Skeletal muscle tissue (tissue), 4 donors: ENCODE results near the gene C12orf56. TPM values are rescaled to one million over a fixed set of nuclear protein-coding genes. Genes with fewer than 3 reads are reported as not detected.
"Not testable (repeated sequence)": the region's sequence is repeated elsewhere in the genome, so short reads cannot be mapped to it uniquely, and the experiment has no call there.

Source experiments
- H3K27ac ChIP-seq: one replicate; pipeline ENCODE4 v1.7.0; 2013; ENCODE audit warnings: mild to moderate bottlenecking, low read depth, low read length, inconsistent platforms
- H3K27me3 ChIP-seq, 3 donors: one replicate each; pipeline ENCODE4 v1.7.0; 2013; ENCODE audit warnings: low read length in 3 of 3; ENCODE audit not compliant: control insufficient read depth in 3 of 3, insufficient read depth in 3 of 3
- H3K36me3 ChIP-seq, 3 donors: one replicate each; pipeline ENCODE4 v1.7.0; 2013; ENCODE audit warnings: low read length in 3 of 3; ENCODE audit not compliant: control insufficient read depth in 3 of 3, insufficient read depth in 3 of 3
- H3K4me1 ChIP-seq, 3 donors: one replicate each; pipeline ENCODE4 v1.7.0; 2013; ENCODE audit warnings: low read length in 3 of 3, mild to moderate bottlenecking in 3 of 3; ENCODE audit not compliant: control insufficient read depth in 3 of 3, insufficient read depth in 3 of 3
- H3K4me3 ChIP-seq, 3 donors: one replicate each; pipeline ENCODE4 v1.7.0; 2013; ENCODE audit warnings: low read length in 3 of 3
- H3K9ac ChIP-seq, 3 donors: one replicate each; pipeline ENCODE4 v1.7.0; 2013; ENCODE audit warnings: low read length in 3 of 3, mild to moderate bottlenecking in 3 of 3, moderate library complexity in 2 of 3, low read depth in 1 of 3
- H3K9me3 ChIP-seq, 3 donors: one replicate each; pipeline ENCODE4 v1.7.0; 2013; ENCODE audit warnings: low read length in 3 of 3; ENCODE audit not compliant: control insufficient read depth in 3 of 3
- total RNA-seq: library from RNA; depleted of rRNA; stranded (reverse); fragments of >200 nt; gene quantifications from one replicate; pipeline ENCODE4 v1.2.3, GENCODE V29; 2014
- donor health status: Osteomylitis.

C12orf56 gene
- total RNA-seq, 1 donor from 2014 or later, result 0.52 TPM

DNA sequence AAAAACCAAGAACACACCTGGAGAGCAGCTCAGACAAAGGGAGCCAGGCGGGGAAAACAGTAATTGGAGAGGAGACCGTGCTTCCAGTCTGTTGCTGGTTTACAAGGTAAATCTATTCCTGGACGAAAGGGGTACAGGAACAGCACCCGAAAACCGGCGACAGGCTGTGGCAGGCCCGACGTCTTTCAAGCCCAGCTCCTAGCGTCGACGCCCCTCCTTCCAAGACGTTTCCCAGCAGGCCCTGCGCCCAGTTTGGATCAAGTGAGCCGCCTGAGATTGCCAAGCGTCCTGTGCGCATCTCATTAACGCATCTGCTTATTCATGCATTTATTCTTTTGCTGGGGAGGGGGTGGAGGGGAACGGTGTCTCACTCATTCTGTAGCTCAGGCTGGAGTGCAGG lies 1.4 kb downstream of the C12orf56 start:
- no peak overlapping the region for H3K9ac ChIP-seq
- H3K4me3 ChIP-seq, result no peak overlapping the region
- no peak overlapping the region for H3K27ac ChIP-seq
- no peaks in the 10 kb centered on the region for H3K36me3 ChIP-seq
- no peaks in the 10 kb centered on the region for H3K4me1 ChIP-seq
- peaks cover 18 to 25% (median 23%) of the 10 kb centered on the region in 3 donors for H3K27me3 ChIP-seq
- no peaks in the 10 kb centered on the region for H3K9me3 ChIP-seq

GRCh38 chr12:64387197-64387816 lies 3.3 kb downstream of the C12orf56 start:
- Histone ChIP-seq H3K9ac (no peak overlapping the region), H3K9me3 (no peaks in the 10 kb centered on the region), H3K27ac (no peak overlapping the region), H3K36me3 (no peaks in the 10 kb centered on the region), H3K4me3 (no peak overlapping the region), H3K4me1 (no peaks in the 10 kb centered on the region), H3K27me3 (peaks cover 18 to 25% (median 23%) of the 10 kb centered on the region in 3 donors)

- no peaks in the 10 kb centered on the region for H3K4me1 ChIP-seq
- H3K27ac ChIP-seq, result no peak overlapping the region
- H3K4me3 ChIP-seq, result no peak overlapping the region
- peaks cover 0 to 2% (median 0%) of the 10 kb centered on the region in 3 donors for H3K9me3 ChIP-seq
- peaks cover 8 to 15% (median 12%) of the 10 kb centered on the region in 3 donors for H3K27me3 ChIP-seq
- H3K36me3 ChIP-seq, result no peaks in the 10 kb centered on the region
- H3K9ac ChIP-seq, result no peak overlapping the region
Measured at GRCh38 chr12:64385468-64385867, 5.1 kb downstream of the C12orf56 start.

DNA sequence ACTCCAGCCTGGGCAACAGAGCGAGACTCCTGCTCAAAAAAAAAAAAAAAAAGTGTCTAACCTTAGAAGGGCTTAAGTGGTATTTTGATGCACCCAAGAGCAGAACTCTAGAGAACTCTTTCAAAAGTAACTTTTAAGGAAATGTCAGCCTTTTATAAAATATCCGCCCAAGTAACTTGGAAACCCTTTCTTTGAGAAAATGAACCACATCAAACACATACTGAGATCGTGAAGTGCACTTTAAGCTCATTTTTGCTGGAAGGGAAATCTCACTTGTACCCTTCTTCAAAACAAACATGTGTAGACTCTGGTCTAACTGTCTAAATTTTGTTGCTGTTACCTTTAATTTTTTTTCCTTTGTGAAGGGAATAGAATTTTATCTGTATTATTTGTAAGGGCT lies 5.5 kb downstream of the C12orf56 start:
- H3K36me3 ChIP-seq, result no peaks in the 10 kb centered on the region

DNA sequence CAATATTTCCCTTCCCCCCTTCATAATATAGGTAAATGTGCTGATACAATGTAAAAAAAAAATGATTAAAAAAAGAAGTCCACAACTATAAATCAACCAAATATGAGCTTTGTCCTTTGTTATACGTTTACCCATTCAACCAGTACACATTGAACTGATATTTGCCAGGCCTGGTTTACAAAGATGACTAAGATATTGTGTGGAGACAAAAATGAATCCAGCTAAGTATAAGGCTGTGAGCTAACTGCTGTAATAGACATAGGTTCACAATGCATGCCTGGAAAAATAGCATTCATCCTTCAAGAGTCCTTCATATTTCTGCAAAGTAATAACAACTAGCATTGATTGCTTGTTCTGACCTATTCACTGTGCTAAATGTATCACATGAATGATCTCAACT lies 6.9 kb downstream of the C12orf56 start:
- Histone ChIP-seq H3K27ac (no peak overlapping the region), H3K27me3 (no peaks in the 10 kb centered on the region), H3K9ac (no peak overlapping the region), H3K9me3 (peaks cover 0 to 6% (median 0%) of the 10 kb centered on the region in 3 donors), H3K4me1 (no peaks in the 10 kb centered on the region), H3K36me3 (no peaks in the 10 kb centered on the region), H3K4me3 (no peak overlapping the region)

More for the DNA sequence above, 5.5 kb downstream of the C12orf56 start:
- H3K27ac ChIP-seq, result no peak overlapping the region
- no peak overlapping the region for H3K9ac ChIP-seq
- no peaks in the 10 kb centered on the region for H3K4me1 ChIP-seq
- peaks cover 4 to 11% (median 7%) of the 10 kb centered on the region in 3 donors for H3K27me3 ChIP-seq
- no peak overlapping the region for H3K4me3 ChIP-seq
- peaks cover 0 to 3% (median 0%) of the 10 kb centered on the region in 3 donors for H3K9me3 ChIP-seq

GRCh38 chr12:64362721-64363305 lies 27.7 kb downstream of the C12orf56 start:
- no peak overlapping the region for H3K4me3 ChIP-seq

GRCh38 chr12:64361173-64361572 lies 29.4 kb downstream of the C12orf56 start:
- H3K9ac ChIP-seq, H3K27ac ChIP-seq, H3K4me1 ChIP-seq, H3K27me3 ChIP-seq, H3K36me3 ChIP-seq, H3K9me3 ChIP-seq, H3K4me3 ChIP-seq: not testable (repeated sequence)

More at GRCh38 chr12:64362721-64363305, 27.7 kb downstream of the C12orf56 start:
- Histone ChIP-seq H3K36me3 (no peaks in the 10 kb centered on the region), H3K27me3 (no peaks in the 10 kb centered on the region), H3K27ac (no peak overlapping the region), H3K9ac (no peak overlapping the region), H3K9me3 (no peaks in the 10 kb centered on the region), H3K4me1 (no peaks in the 10 kb centered on the region)

DNA sequence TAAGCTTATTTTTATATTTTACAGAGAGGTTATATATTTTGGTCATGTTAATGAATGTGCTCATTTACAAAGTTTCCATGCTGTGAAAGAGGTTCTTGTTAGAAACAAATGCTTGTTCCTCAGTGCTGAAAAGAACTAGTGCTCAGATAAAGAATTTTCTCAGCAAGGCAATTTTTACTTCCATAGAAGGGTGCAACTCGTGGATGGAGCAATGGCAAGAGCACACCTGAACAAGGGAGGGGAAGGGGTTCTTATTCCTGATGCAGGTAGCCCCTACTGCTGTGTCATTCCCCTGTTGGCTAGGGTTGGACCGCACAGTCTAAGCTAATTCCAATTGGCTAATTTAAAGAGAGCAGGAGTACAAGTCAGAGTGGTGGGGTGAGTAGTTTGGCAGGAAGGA lies 34.3 kb downstream of the C12orf56 start:
- not testable (repeated sequence) for H3K36me3 ChIP-seq, H3K4me3 ChIP-seq, H3K27ac ChIP-seq, H3K27me3 ChIP-seq, H3K9me3 ChIP-seq, H3K4me1 ChIP-seq, H3K9ac ChIP-seq

- Histone ChIP-seq H3K4me3 (no peak overlapping the region), H3K36me3 (no peaks in the 10 kb centered on the region), H3K4me1 (no peaks in the 10 kb centered on the region), H3K9ac (no peak overlapping the region), H3K9me3 (peaks cover 0 to 3% (median 2%) of the 10 kb centered on the region in 3 donors), H3K27ac (no peak overlapping the region), H3K27me3 (no peaks in the 10 kb centered on the region)
Measured at GRCh38 chr12:64352181-64352580, 38.4 kb downstream of the C12orf56 start.

- H3K4me1 ChIP-seq, result no peaks in the 10 kb centered on the region
- peaks cover 0 to 3% (median under 1%) of the 10 kb centered on the region in 3 donors for H3K9me3 ChIP-seq
- H3K27me3 ChIP-seq, result no peaks in the 10 kb centered on the region
- no peak overlapping the region for H3K9ac ChIP-seq
- H3K27ac ChIP-seq, result no peak overlapping the region
- no peaks in the 10 kb centered on the region for H3K36me3 ChIP-seq
- H3K4me3 ChIP-seq, result no peak overlapping the region
Measured at GRCh38 chr12:64351265-64351664, 39.3 kb downstream of the C12orf56 start.
